HepG2 (cell line): Measurements from ENCODE around the gene BCO2.

Source experiments
- ARNTL ChIP-seq: sonication (generic); formaldehyde crosslinking; IDR thresholded peaks from 2 replicates; pipeline ENCODE4 v1.4.0; 2020; ENCODE audit warnings: mild to moderate bottlenecking, missing genetic modification reagents
- EHMT2 ChIP-seq: fragments of 200-600 bp; sonication (generic); IDR thresholded peaks from 2 replicates; pipeline ENCODE4 v1.7.0; 2017; ENCODE audit warnings: antibody characterized with exemption, low read depth, low read length, borderline replicate concordance
- ELF4 ChIP-seq: sonication (generic); formaldehyde crosslinking; IDR thresholded peaks from 2 replicates; pipeline ENCODE4 v1.5.0; 2020; ENCODE audit warnings: missing genetic modification reagents, mild to moderate bottlenecking, moderate library complexity, borderline replicate concordance
- FOXA3 ChIP-seq: IDR thresholded peaks from 2 replicates; pipeline ENCODE4 v1.6.1; 2016; ENCODE audit warnings: missing genetic modification reagents, missing compliant biosample characterization
- TCF7L2 ChIP-seq: IDR thresholded peaks from 2 replicates; pipeline ENCODE4 v1.6.1; 2011; ENCODE audit warnings: mild to moderate bottlenecking, low read depth, low read length, moderate library complexity
- ZBTB42 ChIP-seq: sonication (generic); formaldehyde crosslinking; IDR thresholded peaks from 2 replicates; pipeline ENCODE4 v1.5.0; 2020; ENCODE audit warnings: mild to moderate bottlenecking, missing genetic modification reagents
- ZNF383 ChIP-seq: sonication (generic); formaldehyde crosslinking; IDR thresholded peaks from 2 replicates; pipeline ENCODE4 v1.4.0; 2020; ENCODE audit warnings: missing genetic modification reagents, mild to moderate bottlenecking, borderline replicate concordance
- ZNF430 ChIP-seq: sonication (generic); formaldehyde crosslinking; IDR thresholded peaks from 2 replicates; pipeline ENCODE4 v1.9.0; 2021; ENCODE audit warnings: mild to moderate bottlenecking, missing genetic modification reagents
- ZNF629 ChIP-seq: sonication (generic); formaldehyde crosslinking; conservative IDR thresholded peaks from 2 replicates; pipeline ENCODE4 v1.5.0; 2020; ENCODE audit warnings: missing genetic modification reagents
- ZZZ3 ChIP-seq: sonication (generic); formaldehyde crosslinking; IDR thresholded peaks from 2 replicates; pipeline ENCODE4 v1.4.0; 2020; ENCODE audit warnings: missing genetic modification reagents, mild to moderate bottlenecking, borderline replicate concordance
- TF ChIP-seq, protein P1 (sequence below): sonication (generic); formaldehyde crosslinking; IDR thresholded peaks from 2 replicates; pipeline ENCODE4 v1.5.0; 2020; ENCODE audit warnings: mild to moderate bottlenecking, missing genetic modification reagents, moderate library complexity
- TF ChIP-seq, protein P2 (sequence below): conservative IDR thresholded peaks from 2 replicates; pipeline ENCODE4 v1.6.1; 2018; ENCODE audit warnings: missing genetic modification reagents
- TF ChIP-seq, protein P3 (sequence below): sonication (generic); formaldehyde crosslinking; IDR thresholded peaks from 2 replicates; pipeline ENCODE4 v1.8.1; 2022; ENCODE audit warnings: low read depth, mild to moderate bottlenecking, missing genetic modification reagents
- TF ChIP-seq, protein P4 (sequence below): sonication (generic); formaldehyde crosslinking; IDR thresholded peaks from 2 replicates; pipeline ENCODE4 v1.8.0; 2022; ENCODE audit warnings: mild to moderate bottlenecking, missing genetic modification reagents, borderline replicate concordance

DNA sequence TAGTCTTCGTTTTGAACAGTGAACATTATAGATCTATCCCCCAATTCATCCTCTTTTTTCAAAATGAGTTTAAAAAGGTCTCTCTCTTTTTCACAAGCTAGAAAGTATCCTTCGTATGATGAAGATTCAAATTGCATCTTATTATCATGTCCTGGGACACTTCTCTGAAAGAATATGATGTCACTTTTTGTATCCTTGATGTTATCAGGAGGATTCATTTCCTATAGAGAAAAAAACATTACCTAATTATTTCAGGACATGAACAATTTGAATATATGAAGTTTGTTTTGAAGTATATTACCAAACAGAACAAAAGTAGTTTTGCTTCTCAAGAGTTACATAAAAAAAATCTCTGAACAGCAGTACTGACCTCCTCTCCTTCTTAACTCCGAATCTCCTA lies 31.7 kb upstream of the BCO2 start:
- TF ChIP-seq ARNTL (no peak), EHMT2 (no peak), ZZZ3 (CRISPR knock-in tag) (no peak), ZNF383 (CRISPR knock-in tag) (no peak), ZBTB42 (CRISPR knock-in tag) (no peak), ZNF430 (CRISPR knock-in tag) (no peak), TCF7L2 (no peak), ELF4 (no peak), FOXA3 (no peak), ZNF629 (CRISPR knock-in tag) (no peak)
- TF ChIP-seq, protein P1, sequence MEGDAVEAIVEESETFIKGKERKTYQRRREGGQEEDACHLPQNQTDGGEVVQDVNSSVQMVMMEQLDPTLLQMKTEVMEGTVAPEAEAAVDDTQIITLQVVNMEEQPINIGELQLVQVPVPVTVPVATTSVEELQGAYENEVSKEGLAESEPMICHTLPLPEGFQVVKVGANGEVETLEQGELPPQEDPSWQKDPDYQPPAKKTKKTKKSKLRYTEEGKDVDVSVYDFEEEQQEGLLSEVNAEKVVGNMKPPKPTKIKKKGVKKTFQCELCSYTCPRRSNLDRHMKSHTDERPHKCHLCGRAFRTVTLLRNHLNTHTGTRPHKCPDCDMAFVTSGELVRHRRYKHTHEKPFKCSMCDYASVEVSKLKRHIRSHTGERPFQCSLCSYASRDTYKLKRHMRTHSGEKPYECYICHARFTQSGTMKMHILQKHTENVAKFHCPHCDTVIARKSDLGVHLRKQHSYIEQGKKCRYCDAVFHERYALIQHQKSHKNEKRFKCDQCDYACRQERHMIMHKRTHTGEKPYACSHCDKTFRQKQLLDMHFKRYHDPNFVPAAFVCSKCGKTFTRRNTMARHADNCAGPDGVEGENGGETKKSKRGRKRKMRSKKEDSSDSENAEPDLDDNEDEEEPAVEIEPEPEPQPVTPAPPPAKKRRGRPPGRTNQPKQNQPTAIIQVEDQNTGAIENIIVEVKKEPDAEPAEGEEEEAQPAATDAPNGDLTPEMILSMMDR: no peak
- TF ChIP-seq, protein P2, sequence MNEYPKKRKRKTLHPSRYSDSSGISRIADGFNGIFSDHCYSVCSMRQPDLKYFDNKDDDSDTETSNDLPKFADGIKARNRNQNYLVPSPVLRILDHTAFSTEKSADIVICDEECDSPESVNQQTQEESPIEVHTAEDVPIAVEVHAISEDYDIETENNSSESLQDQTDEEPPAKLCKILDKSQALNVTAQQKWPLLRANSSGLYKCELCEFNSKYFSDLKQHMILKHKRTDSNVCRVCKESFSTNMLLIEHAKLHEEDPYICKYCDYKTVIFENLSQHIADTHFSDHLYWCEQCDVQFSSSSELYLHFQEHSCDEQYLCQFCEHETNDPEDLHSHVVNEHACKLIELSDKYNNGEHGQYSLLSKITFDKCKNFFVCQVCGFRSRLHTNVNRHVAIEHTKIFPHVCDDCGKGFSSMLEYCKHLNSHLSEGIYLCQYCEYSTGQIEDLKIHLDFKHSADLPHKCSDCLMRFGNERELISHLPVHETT: no peak
- TF ChIP-seq, protein P3, sequence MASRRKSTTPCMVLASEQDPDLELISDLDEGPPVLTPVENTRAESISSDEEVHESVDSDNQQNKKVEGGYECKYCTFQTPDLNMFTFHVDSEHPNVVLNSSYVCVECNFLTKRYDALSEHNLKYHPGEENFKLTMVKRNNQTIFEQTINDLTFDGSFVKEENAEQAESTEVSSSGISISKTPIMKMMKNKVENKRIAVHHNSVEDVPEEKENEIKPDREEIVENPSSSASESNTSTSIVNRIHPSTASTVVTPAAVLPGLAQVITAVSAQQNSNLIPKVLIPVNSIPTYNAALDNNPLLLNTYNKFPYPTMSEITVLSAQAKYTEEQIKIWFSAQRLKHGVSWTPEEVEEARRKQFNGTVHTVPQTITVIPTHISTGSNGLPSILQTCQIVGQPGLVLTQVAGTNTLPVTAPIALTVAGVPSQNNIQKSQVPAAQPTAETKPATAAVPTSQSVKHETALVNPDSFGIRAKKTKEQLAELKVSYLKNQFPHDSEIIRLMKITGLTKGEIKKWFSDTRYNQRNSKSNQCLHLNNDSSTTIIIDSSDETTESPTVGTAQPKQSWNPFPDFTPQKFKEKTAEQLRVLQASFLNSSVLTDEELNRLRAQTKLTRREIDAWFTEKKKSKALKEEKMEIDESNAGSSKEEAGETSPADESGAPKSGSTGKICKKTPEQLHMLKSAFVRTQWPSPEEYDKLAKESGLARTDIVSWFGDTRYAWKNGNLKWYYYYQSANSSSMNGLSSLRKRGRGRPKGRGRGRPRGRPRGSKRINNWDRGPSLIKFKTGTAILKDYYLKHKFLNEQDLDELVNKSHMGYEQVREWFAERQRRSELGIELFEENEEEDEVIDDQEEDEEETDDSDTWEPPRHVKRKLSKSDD (CRISPR knock-in tag): no peak
- TF ChIP-seq, protein P4, sequence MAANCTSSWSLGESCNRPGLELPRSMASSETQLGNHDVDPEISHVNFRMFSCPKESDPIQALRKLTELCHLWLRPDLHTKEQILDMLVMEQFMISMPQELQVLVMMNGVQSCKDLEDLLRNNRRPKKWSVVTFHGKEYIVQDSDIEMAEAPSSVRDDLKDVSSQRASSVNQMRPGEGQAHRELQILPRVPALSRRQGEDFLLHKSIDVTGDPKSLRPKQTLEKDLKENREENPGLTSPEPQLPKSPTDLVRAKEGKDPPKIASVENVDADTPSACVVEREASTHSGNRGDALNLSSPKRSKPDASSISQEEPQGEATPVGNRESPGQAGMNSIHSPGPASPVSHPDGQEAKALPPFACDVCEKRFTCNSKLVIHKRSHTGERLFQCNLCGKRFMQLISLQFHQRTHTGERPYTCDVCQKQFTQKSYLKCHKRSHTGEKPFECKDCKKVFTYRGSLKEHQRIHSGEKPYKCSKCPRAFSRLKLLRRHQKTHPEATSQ (CRISPR knock-in tag): no peak
